GM10266 (cell line): ENCODE measurements around the gene ADCY5.

ENCODE experiments used
- DNase-seq: peaks from one replicate; pipeline ENCODE4 v3.0.0; 2012; ENCODE audit errors: extremely low spot score
- TF ChIP-seq, protein P1 (sequence below): IDR thresholded peaks from 2 replicates; pipeline ENCODE4 v1.5.1; 2012; ENCODE audit warnings: mild to moderate bottlenecking, low read depth; ENCODE audit not compliant: control insufficient read depth, insufficient read depth; ENCODE audit errors: missing control alignments

Gene ADCY5

GRCh38 chr3:123414973-123415775 is 33.7 kb downstream of the ADCY5 start:
- DNase-seq = no peak

GRCh38 chr3:123412811-123413604 is 35.9 kb downstream of the ADCY5 start:
- DNase-seq = no peak
- TF ChIP-seq, protein P1, sequence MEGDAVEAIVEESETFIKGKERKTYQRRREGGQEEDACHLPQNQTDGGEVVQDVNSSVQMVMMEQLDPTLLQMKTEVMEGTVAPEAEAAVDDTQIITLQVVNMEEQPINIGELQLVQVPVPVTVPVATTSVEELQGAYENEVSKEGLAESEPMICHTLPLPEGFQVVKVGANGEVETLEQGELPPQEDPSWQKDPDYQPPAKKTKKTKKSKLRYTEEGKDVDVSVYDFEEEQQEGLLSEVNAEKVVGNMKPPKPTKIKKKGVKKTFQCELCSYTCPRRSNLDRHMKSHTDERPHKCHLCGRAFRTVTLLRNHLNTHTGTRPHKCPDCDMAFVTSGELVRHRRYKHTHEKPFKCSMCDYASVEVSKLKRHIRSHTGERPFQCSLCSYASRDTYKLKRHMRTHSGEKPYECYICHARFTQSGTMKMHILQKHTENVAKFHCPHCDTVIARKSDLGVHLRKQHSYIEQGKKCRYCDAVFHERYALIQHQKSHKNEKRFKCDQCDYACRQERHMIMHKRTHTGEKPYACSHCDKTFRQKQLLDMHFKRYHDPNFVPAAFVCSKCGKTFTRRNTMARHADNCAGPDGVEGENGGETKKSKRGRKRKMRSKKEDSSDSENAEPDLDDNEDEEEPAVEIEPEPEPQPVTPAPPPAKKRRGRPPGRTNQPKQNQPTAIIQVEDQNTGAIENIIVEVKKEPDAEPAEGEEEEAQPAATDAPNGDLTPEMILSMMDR = no peak

More at GRCh38 chr3:123414973-123415775, 33.7 kb downstream of the ADCY5 start:
- TF ChIP-seq, protein P1 = no peak

GRCh38 chr3:123412076-123412475 is 36.8 kb downstream of the ADCY5 start:
- no peak for DNase-seq

DNA sequence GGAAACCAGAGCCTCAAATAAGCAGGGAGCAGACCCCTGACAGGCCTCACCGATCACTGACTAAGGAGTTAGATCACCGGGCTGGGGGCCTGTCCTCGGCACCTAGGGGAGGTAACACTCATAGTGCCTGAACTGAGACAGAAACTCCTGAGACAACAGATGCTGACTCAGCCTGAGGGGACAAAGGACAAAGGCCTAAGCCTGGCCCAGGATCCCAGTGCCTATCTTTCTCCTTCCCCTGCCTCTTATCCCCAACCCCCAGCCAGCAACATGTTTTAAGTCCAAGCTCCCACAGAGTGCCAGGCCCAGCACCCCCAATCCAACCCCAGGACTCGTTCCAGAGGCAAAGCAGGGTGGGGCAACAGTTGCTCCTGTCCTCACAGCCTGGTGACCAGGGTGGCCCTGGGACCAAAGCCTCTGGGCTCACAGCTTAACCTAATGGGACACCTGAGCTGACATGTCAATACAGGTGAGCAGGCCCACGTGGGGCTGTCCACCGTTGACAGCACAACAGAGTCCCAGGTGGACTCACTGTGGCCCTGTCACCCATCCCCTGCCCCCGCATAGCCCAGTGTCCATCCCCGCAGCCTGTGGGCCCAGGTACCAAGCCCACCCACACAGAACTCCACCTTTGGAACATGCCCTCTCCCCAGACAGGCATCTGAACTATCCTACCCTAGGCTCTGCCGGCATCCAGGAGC is 37.4 kb downstream of the ADCY5 start:
- no peak for DNase-seq
- TF ChIP-seq, protein P1 = no peak

More at GRCh38 chr3:123412076-123412475, 36.8 kb downstream of the ADCY5 start:
- TF ChIP-seq, protein P1 = no peak

DNA sequence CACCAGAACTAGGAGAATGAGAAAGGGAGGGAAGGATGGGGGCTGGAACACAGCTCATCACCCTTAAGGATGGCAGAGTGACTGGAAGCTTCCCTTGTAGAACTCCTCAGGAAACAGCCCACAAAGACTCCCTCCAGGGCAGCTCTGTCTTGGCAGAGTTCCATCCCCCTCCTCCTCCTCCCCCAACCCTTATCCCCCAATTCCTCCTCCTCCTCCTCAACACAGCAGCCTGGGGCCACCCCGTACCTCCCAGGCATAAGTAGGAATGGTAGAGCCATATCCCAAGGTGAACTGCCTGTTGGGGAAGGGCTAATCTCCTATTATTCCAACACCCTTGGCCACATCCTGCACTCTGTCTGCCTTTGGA is 38.8 kb downstream of the ADCY5 start:
- no peak for DNase-seq
- TF ChIP-seq, protein P1 = no peak

GRCh38 chr3:123409443-123410148 is 39.3 kb downstream of the ADCY5 start:
- TF ChIP-seq, protein P1 = no peak
- no peak for DNase-seq
